Panc1 (cell line): ENCODE data around the gene NR1H2. TPM values are rescaled to one million over a fixed set of nuclear protein-coding genes. Genes with fewer than 3 reads are reported as not detected.

Experiments
- ATAC-seq: fragments of 200-7000 bp; cut with Tn5 transposase; 2 replicates; pipeline ENCODE4 v1.9.1; 2020; ENCODE audit warnings: mild to moderate bottlenecking, moderate library complexity
- BruUV-seq: library from RNA; stranded (reverse); fragments of 400-500 nt; replicated peaks from 2 replicates; lab custom pipeline; 2021; lab: Mats Ljungman, UMichigan
- CTCF ChIA-PET: fragments of 300-600 bp; sonication (Branson Sonifier 250); formaldehyde crosslinking; loops from one replicate; lab custom pipeline; 2022; ENCODE audit warnings: antibody characterized with exemption; lab: Charles Lee
- POLR2A ChIA-PET: fragments of 300-600 bp; sonication (Branson Sonifier 250); formaldehyde crosslinking; loops from one replicate; lab custom pipeline; 2022; ENCODE audit warnings: antibody characterized with exemption; lab: Charles Lee
- DNase-seq: peaks from one replicate; pipeline ENCODE4 v3.0.0-alpha.2; 2010; ENCODE audit warnings: low read depth, low spot score
- H3K27ac ChIP-seq: 2 replicates; pipeline ENCODE4 v1.5.1; 2011; ENCODE audit warnings: mild to moderate bottlenecking, low read length, inconsistent platforms
- H3K27me3 ChIP-seq: fragments of 200-500 bp; sonication (Bioruptor generic); 2 replicates; pipeline ENCODE4 v1.6.0; 2014; ENCODE audit warnings: low read length, inconsistent platforms; ENCODE audit not compliant: control insufficient read depth, insufficient read depth
- H3K36me3 ChIP-seq: fragments of 200-500 bp; sonication (Bioruptor generic); 2 replicates; pipeline ENCODE4 v1.5.1; 2014; ENCODE audit warnings: inconsistent platforms, mild to moderate bottlenecking, low read length, moderate library complexity; ENCODE audit not compliant: control insufficient read depth, insufficient read depth
- H3K4me1 ChIP-seq: 2 replicates; pipeline ENCODE4 v1.5.1; 2011; ENCODE audit warnings: inconsistent platforms, mild to moderate bottlenecking, low read length, moderate library complexity; ENCODE audit not compliant: control insufficient read depth, insufficient read depth
- H3K4me3 ChIP-seq, 2 experiments: 2 replicates each; pipeline ENCODE4 v1.5.1; 2011 to 2012; ENCODE audit warnings: low read depth in 2 of 2, low read length in 2 of 2, mild to moderate bottlenecking in 2 of 2, inconsistent platforms in 1 of 2, moderate library complexity in 1 of 2
- H3K9me3 ChIP-seq: fragments of 200-500 bp; sonication (Bioruptor generic); 2 replicates; pipeline ENCODE4 v1.5.1; 2014; ENCODE audit warnings: low read depth, mild to moderate bottlenecking, inconsistent platforms, low read length, moderate library complexity; ENCODE audit not compliant: control insufficient read depth, insufficient read depth
- POLR2AphosphoS5 ChIP-seq: IDR thresholded peaks from 2 replicates; pipeline ENCODE4 v1.6.1; 2012; ENCODE audit warnings: mild to moderate bottlenecking, low read depth, low read length, moderate library complexity
- SIN3A ChIP-seq: IDR thresholded peaks from 2 replicates; pipeline ENCODE4 v1.6.1; 2012; ENCODE audit warnings: low read depth, mild to moderate bottlenecking, low read length, moderate library complexity, borderline replicate concordance; ENCODE audit not compliant: insufficient read depth
- TCF7L2 ChIP-seq: IDR thresholded peaks from 2 replicates; pipeline ENCODE4 v1.6.1; 2011; ENCODE audit warnings: mild to moderate bottlenecking, low read depth, low read length, inconsistent platforms
- in situ Hi-C: cut with HindIII; loops from 2 replicates; pipeline ENCODE4 v1.10.0; 2016; ENCODE audit warnings: low sequenced_read_pairs, low pct_unique_long_range_greater_than_20kb
- intact Hi-C: fragments of 100-400 bp; cut with micrococcal nuclease; formaldehyde crosslinking; loops from one replicate; pipeline ENCODE4 v1.10.0; 2022; ENCODE audit not compliant: unreplicated experiment
- total RNA-seq: library from RNA; stranded (reverse); gene quantifications from one replicate; pipeline ENCODE4 v1.2.1, GENCODE V29; 2021; ENCODE audit not compliant: unreplicated experiment
- TF ChIP-seq, protein P1 (sequence below), 2 experiments: IDR thresholded peaks; 2 replicates each; pipeline ENCODE4 v1.6.1; 2011 to 2012; ENCODE audit warnings: low read depth in 2 of 2, control low read depth in 1 of 2, low read length in 1 of 2, mild to moderate bottlenecking in 1 of 2, moderate library complexity in 1 of 2; ENCODE audit not compliant: insufficient read depth in 1 of 2
- TF ChIP-seq, protein P2 (sequence below): fragments of 450-650 bp; IDR thresholded peaks from 2 replicates; pipeline ENCODE4 v1.5.1; 2017; ENCODE audit warnings: mild to moderate bottlenecking

The NR1H2 gene
- total RNA-seq, 1 experiment from 2014 or later, result 55.8 TPM

DNA sequence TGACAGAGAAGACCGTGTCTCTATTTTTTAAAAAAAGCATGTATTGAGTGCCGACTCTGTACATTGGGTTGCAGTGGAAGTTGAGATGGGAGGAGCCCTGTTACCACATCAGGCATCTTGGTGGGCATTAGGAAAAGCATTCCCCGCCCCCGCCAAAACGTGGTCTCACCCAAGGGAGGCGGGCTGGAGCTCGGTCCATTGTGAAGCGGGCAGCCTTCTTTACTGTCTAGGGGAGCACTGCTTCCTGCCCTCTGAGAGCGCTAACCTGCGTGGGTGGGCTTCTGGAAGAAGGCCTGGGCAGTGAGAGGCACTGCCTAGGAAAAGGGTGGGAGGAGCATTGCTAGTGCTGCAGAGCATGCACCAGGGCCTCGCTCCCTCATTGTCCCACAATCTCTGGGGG is 3.9 kb downstream of the NR1H2 start:
- in situ Hi-C loops (no loop called here), intact Hi-C loops (no loop called here)
- Histone ChIP-seq H3K9me3 (no peaks in the 10 kb centered on the region), H3K36me3 (no peaks in the 10 kb centered on the region), H3K27ac (no peak overlapping the region), H3K4me3 (no peak overlapping the region), H3K4me1 (peaks cover 4% of the 10 kb centered on the region), H3K27me3 (no peaks in the 10 kb centered on the region)
- DNase-seq (no peak), ATAC-seq (no peak)
- CTCF ChIA-PET, result no interaction called here
- POLR2A ChIA-PET, result no interaction called here
- no TSS peak for BruUV-seq
- TF ChIP-seq, protein P1, sequence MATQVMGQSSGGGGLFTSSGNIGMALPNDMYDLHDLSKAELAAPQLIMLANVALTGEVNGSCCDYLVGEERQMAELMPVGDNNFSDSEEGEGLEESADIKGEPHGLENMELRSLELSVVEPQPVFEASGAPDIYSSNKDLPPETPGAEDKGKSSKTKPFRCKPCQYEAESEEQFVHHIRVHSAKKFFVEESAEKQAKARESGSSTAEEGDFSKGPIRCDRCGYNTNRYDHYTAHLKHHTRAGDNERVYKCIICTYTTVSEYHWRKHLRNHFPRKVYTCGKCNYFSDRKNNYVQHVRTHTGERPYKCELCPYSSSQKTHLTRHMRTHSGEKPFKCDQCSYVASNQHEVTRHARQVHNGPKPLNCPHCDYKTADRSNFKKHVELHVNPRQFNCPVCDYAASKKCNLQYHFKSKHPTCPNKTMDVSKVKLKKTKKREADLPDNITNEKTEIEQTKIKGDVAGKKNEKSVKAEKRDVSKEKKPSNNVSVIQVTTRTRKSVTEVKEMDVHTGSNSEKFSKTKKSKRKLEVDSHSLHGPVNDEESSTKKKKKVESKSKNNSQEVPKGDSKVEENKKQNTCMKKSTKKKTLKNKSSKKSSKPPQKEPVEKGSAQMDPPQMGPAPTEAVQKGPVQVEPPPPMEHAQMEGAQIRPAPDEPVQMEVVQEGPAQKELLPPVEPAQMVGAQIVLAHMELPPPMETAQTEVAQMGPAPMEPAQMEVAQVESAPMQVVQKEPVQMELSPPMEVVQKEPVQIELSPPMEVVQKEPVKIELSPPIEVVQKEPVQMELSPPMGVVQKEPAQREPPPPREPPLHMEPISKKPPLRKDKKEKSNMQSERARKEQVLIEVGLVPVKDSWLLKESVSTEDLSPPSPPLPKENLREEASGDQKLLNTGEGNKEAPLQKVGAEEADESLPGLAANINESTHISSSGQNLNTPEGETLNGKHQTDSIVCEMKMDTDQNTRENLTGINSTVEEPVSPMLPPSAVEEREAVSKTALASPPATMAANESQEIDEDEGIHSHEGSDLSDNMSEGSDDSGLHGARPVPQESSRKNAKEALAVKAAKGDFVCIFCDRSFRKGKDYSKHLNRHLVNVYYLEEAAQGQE (IDR thresholded peaks at IDR 0.05; ENCODE audit: insufficient read depth in 1 of 2, low read depth in 2 of 2, low read length in 1 of 2), result no peak
- TF ChIP-seq POLR2AphosphoS5, result no peak
- TF ChIP-seq, protein P2, sequence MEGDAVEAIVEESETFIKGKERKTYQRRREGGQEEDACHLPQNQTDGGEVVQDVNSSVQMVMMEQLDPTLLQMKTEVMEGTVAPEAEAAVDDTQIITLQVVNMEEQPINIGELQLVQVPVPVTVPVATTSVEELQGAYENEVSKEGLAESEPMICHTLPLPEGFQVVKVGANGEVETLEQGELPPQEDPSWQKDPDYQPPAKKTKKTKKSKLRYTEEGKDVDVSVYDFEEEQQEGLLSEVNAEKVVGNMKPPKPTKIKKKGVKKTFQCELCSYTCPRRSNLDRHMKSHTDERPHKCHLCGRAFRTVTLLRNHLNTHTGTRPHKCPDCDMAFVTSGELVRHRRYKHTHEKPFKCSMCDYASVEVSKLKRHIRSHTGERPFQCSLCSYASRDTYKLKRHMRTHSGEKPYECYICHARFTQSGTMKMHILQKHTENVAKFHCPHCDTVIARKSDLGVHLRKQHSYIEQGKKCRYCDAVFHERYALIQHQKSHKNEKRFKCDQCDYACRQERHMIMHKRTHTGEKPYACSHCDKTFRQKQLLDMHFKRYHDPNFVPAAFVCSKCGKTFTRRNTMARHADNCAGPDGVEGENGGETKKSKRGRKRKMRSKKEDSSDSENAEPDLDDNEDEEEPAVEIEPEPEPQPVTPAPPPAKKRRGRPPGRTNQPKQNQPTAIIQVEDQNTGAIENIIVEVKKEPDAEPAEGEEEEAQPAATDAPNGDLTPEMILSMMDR, result no peak
- no peak for TF ChIP-seq SIN3A
- no peak for TF ChIP-seq TCF7L2

DNA sequence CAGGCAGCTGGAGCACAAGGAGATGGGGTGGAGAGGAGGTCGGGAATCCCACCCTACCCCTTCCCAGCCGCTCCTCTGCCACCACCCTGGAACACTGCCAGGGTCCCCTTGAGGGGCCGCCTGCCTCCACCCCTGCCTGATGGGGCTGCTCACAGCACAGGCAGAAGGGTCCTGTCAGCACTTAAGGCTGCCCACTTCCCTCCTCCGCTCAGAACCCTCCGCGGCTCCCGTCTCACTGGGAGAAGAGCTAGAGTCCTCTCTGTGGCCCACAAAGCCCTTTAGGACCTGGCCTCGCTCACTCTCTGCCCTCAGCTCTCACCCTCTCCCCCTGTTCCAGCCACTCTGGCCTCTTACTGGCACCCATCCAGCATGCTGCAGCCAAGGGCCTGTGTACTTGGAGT is 4.5 kb downstream of the NR1H2 start:
- no TSS peak for BruUV-seq
- intact Hi-C loops, result no loop called here
- peaks cover 4% of the 10 kb centered on the region for H3K4me1 ChIP-seq
- no peaks in the 10 kb centered on the region for H3K9me3 ChIP-seq
- in situ Hi-C loops, result no loop called here
- no peaks in the 10 kb centered on the region for H3K36me3 ChIP-seq
- H3K27ac ChIP-seq, result no peak overlapping the region
- no peak overlapping the region for H3K4me3 ChIP-seq
- H3K27me3 ChIP-seq, result no peaks in the 10 kb centered on the region
- no peak for TF ChIP-seq SIN3A
- no peak for TF ChIP-seq TCF7L2
- TF ChIP-seq, protein P1 (IDR thresholded peaks at IDR 0.05; ENCODE audit: insufficient read depth in 1 of 2, low read depth in 2 of 2, low read length in 1 of 2), result no peak
- no peak for TF ChIP-seq POLR2AphosphoS5
- TF ChIP-seq, protein P2, result no peak
- ChIA-PET CTCF (no interaction called here), POLR2A (no interaction called here)
- ATAC-seq (no peak), DNase-seq (no peak)
